IMR-90 (cell line): Measurements from ENCODE around the gene ESRP2. TPM values are rescaled to one million over a fixed set of nuclear protein-coding genes. Genes with fewer than 3 reads are reported as not detected.

Experiments used
- ATAC-seq: fragments of 200-7000 bp; cut with Tn5 transposase; 2 replicates; pipeline ENCODE4 v1.9.1; 2020; ENCODE audit warnings: low read depth, mild to moderate bottlenecking, moderate library complexity
- BruUV-seq: library from RNA; stranded (reverse); fragments of 400-500 nt; replicated peaks from 2 replicates; lab custom pipeline; 2021; lab: Mats Ljungman, UMichigan
- CTCF ChIA-PET: fragments of 300-600 bp; formaldehyde crosslinking; extraction: SDS; loops from one replicate; lab custom pipeline; 2021; ENCODE audit warnings: antibody characterized with exemption; lab: Yijun Ruan, JAX
- POLR2A ChIA-PET: fragments of 300-600 bp; sonication (Branson Sonifier 250); formaldehyde crosslinking; loops from one replicate; lab custom pipeline; 2022; ENCODE audit warnings: antibody characterized with exemption; ENCODE audit not compliant: unreplicated experiment; lab: Charles Lee
- DNase-seq: peaks from one replicate; pipeline ENCODE4 v3.0.0; 2013
- H2AFZ ChIP-seq: replicated peaks from 2 replicates; pipeline ENCODE3; 2013; ENCODE audit warnings: low read length, mild to moderate bottlenecking; ENCODE audit not compliant: poor library complexity
- H2AK5ac ChIP-seq: 2 replicates; pipeline ENCODE4 v1.6.1; 2013; ENCODE audit warnings: low read depth, low read length, inconsistent platforms
- H2AK9ac ChIP-seq: replicated peaks from 2 replicates; pipeline ENCODE3; 2013; ENCODE audit warnings: mild to moderate bottlenecking, low read depth, low read length, moderate library complexity; ENCODE audit not compliant: poor library complexity
- H2BK120ac ChIP-seq: 2 replicates; pipeline ENCODE4 v1.6.1; 2013; ENCODE audit warnings: low read depth, low read length, inconsistent platforms
- H2BK15ac ChIP-seq: 3 replicates; pipeline ENCODE4 v1.6.1; 2013; ENCODE audit warnings: low read depth, low read length, inconsistent platforms
- H2BK20ac ChIP-seq: 2 replicates; pipeline ENCODE4 v1.6.1; 2013; ENCODE audit warnings: low read depth, mild to moderate bottlenecking, inconsistent platforms, low read length, moderate library complexity
- H2BK5ac ChIP-seq: 2 replicates; pipeline ENCODE4 v1.6.1; 2013; ENCODE audit warnings: mild to moderate bottlenecking, low read depth, low read length, inconsistent platforms; ENCODE audit not compliant: poor library complexity, severe bottlenecking
- H3K14ac ChIP-seq: replicated peaks from 2 replicates; pipeline ENCODE4 v1.6.1; 2013; ENCODE audit warnings: low read depth, low read length, inconsistent platforms
- H3K18ac ChIP-seq: 2 replicates; pipeline ENCODE4 v1.6.1; 2013; ENCODE audit warnings: low read depth, low read length, control low read depth
- H3K23ac ChIP-seq: 2 replicates; pipeline ENCODE4 v1.6.1; 2013; ENCODE audit warnings: low read depth, low read length, inconsistent platforms
- H3K27ac ChIP-seq: 2 replicates; pipeline ENCODE4 v1.5.1; 2013; ENCODE audit warnings: mild to moderate bottlenecking, control low read depth, low read length; ENCODE audit not compliant: insufficient read depth
- H3K27me3 ChIP-seq: 2 replicates; pipeline ENCODE4 v1.6.1; 2013; ENCODE audit warnings: low read length; ENCODE audit not compliant: control insufficient read depth, insufficient read depth
- H3K36me3 ChIP-seq: 2 replicates; pipeline ENCODE4 v1.6.1; 2013; ENCODE audit warnings: low read length, mixed read lengths; ENCODE audit not compliant: control insufficient read depth, insufficient read depth
- H3K4ac ChIP-seq: 2 replicates; pipeline ENCODE4 v1.6.1; 2013; ENCODE audit warnings: low read depth, low read length, inconsistent platforms
- H3K4me1 ChIP-seq: 2 replicates; pipeline ENCODE4 v1.6.1; 2013; ENCODE audit warnings: low read length, mixed read lengths; ENCODE audit not compliant: control insufficient read depth, insufficient read depth
- H3K4me2 ChIP-seq: 2 replicates; pipeline ENCODE4 v1.6.1; 2013; ENCODE audit warnings: low read depth, mild to moderate bottlenecking, control low read depth, low read length, moderate library complexity
- H3K4me3 ChIP-seq: 2 replicates; pipeline ENCODE4 v1.5.1; 2013; ENCODE audit warnings: low read depth, mild to moderate bottlenecking, control low read depth, low read length, moderate library complexity; ENCODE audit not compliant: insufficient read depth
- H3K56ac ChIP-seq: 2 replicates; pipeline ENCODE4 v1.6.1; 2013; ENCODE audit warnings: low read length, inconsistent platforms; ENCODE audit not compliant: insufficient read depth; ENCODE audit errors: extremely low read depth
- H3K79me1 ChIP-seq, 2 experiments: 2 replicates each; pipeline ENCODE4 v1.6.1; 2013; ENCODE audit warnings: low read length in 2 of 2, inconsistent platforms in 1 of 2, low read depth in 1 of 2
- H3K9ac ChIP-seq: 2 replicates; pipeline ENCODE4 v1.6.1; 2013; ENCODE audit warnings: low read depth, low read length, control low read depth
- H3K9me1 ChIP-seq: 2 replicates; pipeline ENCODE4 v1.6.1; 2013; ENCODE audit warnings: low read length, inconsistent platforms; ENCODE audit not compliant: insufficient read depth
- H3K9me3 ChIP-seq: 2 replicates; pipeline ENCODE4 v1.6.1; 2013; ENCODE audit warnings: low read length; ENCODE audit not compliant: control insufficient read depth, insufficient read depth
- H4K20me1 ChIP-seq: 2 replicates; pipeline ENCODE4 v1.6.1; 2013; ENCODE audit warnings: low read length, inconsistent platforms; ENCODE audit not compliant: insufficient read depth
- H4K5ac ChIP-seq: 2 replicates; pipeline ENCODE4 v1.6.1; 2013; ENCODE audit warnings: mild to moderate bottlenecking, low read depth, low read length, control low read depth
- H4K8ac ChIP-seq, 2 experiments: 2 replicates each; pipeline ENCODE4 v1.6.1; 2013; ENCODE audit warnings: low read depth in 2 of 2, low read length in 2 of 2, control low read depth in 1 of 2, inconsistent platforms in 1 of 2
- H4K91ac ChIP-seq: 2 replicates; pipeline ENCODE4 v1.6.1; 2013; ENCODE audit warnings: low read depth, low read length, inconsistent platforms; ENCODE audit not compliant: insufficient read depth
- CEBPB ChIP-seq: IDR thresholded peaks from 2 replicates; pipeline ENCODE4 v1.6.1; 2012; ENCODE audit warnings: low read depth, low read length, improper control_type of control experiment
- CHD1 ChIP-seq: IDR thresholded peaks from 2 replicates; pipeline ENCODE4 v1.6.1; 2012; ENCODE audit warnings: low read depth, low read length, improper control_type of control experiment
- CTCF ChIP-seq: conservative IDR thresholded peaks from 2 replicates; pipeline ENCODE4 v1.5.1; 2012; ENCODE audit warnings: mild to moderate bottlenecking, low read depth, low read length, improper control_type of control experiment
- ELK1 ChIP-seq: fragments of 150-350 bp; IDR thresholded peaks from 2 replicates; pipeline ENCODE4 v1.6.1; 2016; ENCODE audit warnings: low read depth, mild to moderate bottlenecking, low read length, moderate library complexity, borderline replicate concordance
- MAFK ChIP-seq: IDR thresholded peaks from 2 replicates; pipeline ENCODE4 v1.6.1; 2012; ENCODE audit warnings: low read depth, low read length, improper control_type of control experiment
- MXI1 ChIP-seq: IDR thresholded peaks from 2 replicates; pipeline ENCODE4 v1.6.1; 2012; ENCODE audit warnings: low read depth, mild to moderate bottlenecking, low read length, moderate library complexity, borderline replicate concordance
- POLR2A ChIP-seq: IDR thresholded peaks from 2 replicates; pipeline ENCODE4 v1.6.1; 2012; ENCODE audit warnings: mild to moderate bottlenecking, low read depth, low read length
- RCOR1 ChIP-seq: IDR thresholded peaks from 2 replicates; pipeline ENCODE4 v1.6.1; 2012; ENCODE audit warnings: mild to moderate bottlenecking, low read length, improper control_type of control experiment; ENCODE audit not compliant: insufficient replicate concordance
- RFX5 ChIP-seq: IDR thresholded peaks from 2 replicates; pipeline ENCODE4 v1.8.0; 2012; ENCODE audit warnings: low read depth, mild to moderate bottlenecking, low read length, moderate library complexity
- SMC3 ChIP-seq: fragments of 150-350 bp; IDR thresholded peaks from 2 replicates; pipeline ENCODE4 v1.6.1; 2016; ENCODE audit warnings: low read depth, mild to moderate bottlenecking, antibody characterized with exemption, low read length, moderate library complexity
- WGBS, 2 experiments: methylation state at CpG; one replicate each; pipeline versions ENCODE4 v1.1.5 to v1.1.7; 2013; ENCODE audit warnings: missing lambda C conversion rate in 2 of 2; ENCODE audit not compliant: insufficient read length in 1 of 2; ENCODE audit errors: extremely low coverage in 2 of 2; 5-methylcytosine and 5-hydroxymethylcytosine counted together
- dilution Hi-C: fragments of 300-500 bp; cut with HindIII; formaldehyde crosslinking; loops from one replicate; pipeline ENCODE4 v1.14.3; 2018; ENCODE audit warnings: low sequenced_read_pairs; ENCODE audit not compliant: unreplicated experiment
- in situ Hi-C: fragments of 300-500 bp; cut with MboI; formaldehyde crosslinking; loops from 3 replicates; pipeline ENCODE4 v1.14.3; 2019; ENCODE audit warnings: low sequenced_read_pairs, inconsistent platforms, mixed read lengths
- intact Hi-C: fragments of 100-400 bp; cut with micrococcal nuclease; formaldehyde crosslinking; loops from 2 replicates; pipeline ENCODE4 v1.10.0; 2022
- polyA plus RNA-seq, 3 experiments: library from polyadenylated mRNA; depleted of rRNA; stranded (reverse); fragments of >200 nt; gene quantifications; 2 replicates each; pipeline ENCODE4 v1.2.3, GENCODE V29; 2012; ENCODE audit warnings: low replicate concordance in 1 of 3
- total RNA-seq: library from RNA; depleted of rRNA; stranded (reverse); fragments of >200 nt; gene quantifications from 2 replicates; pipeline ENCODE4 v1.2.3, GENCODE V29; 2012

The ESRP2 gene
- total and polyA plus RNA-seq, 2 of the 4 experiments (the other 2 are of a cell fraction): 0.07 TPM; not detected in 1

GRCh38 chr16:68187505-68187904, 48.4 kb downstream of the ESRP2 start:
- WGBS, 2 experiments: 100% methylated on average over 2 of the region's 2 CpGs; no CpG with 5 or more reads in 1 of the 2 experiments
- Histone ChIP-seq H2BK15ac (no peak overlapping the region), H3K23ac (no peak overlapping the region), H3K9ac (no peak overlapping the region), H3K9me1 (0 out of 2 replicates have a peak, but pooled peaks cover 4% of the 10 kb centered on the region), H3K4me2 (no peak overlapping the region), H2AFZ (no peak overlapping the region), H3K56ac (no peak overlapping the region), H3K14ac (no peak overlapping the region), H3K4ac (no peak overlapping the region), H3K79me1 (peaks cover 0 to 1% of the 10 kb centered on the region in 2 experiments; a peak in 1 of 4 replicates), H3K27ac (no peak overlapping the region), H4K91ac (no peak overlapping the region), H3K27me3 (no peaks in the 10 kb centered on the region), H4K20me1 (no peaks in the 10 kb centered on the region), H4K5ac (no peak overlapping the region), H3K4me3 (no peak overlapping the region), H2AK9ac (no peak overlapping the region), H3K18ac (no peak overlapping the region), H3K9me3 (no peaks in the 10 kb centered on the region), H3K36me3 (peaks cover 24% of the 10 kb centered on the region), H3K4me1 (no peaks in the 10 kb centered on the region), H2BK20ac (no peak overlapping the region), H2BK120ac (no peak overlapping the region), H2AK5ac (no peak overlapping the region), H4K8ac (no peak overlapping the region), H2BK5ac (no peak overlapping the region)
- ATAC-seq (no peak), DNase-seq (no peak)
- intact Hi-C loops (no loop called here), dilution Hi-C loops (no loop called here), in situ Hi-C loops (no loop called here)
- TF ChIP-seq MXI1: no peak
- no peak for TF ChIP-seq CTCF
- no peak for TF ChIP-seq RCOR1
- no peak for TF ChIP-seq CEBPB
- TF ChIP-seq POLR2A: no peak
- no peak for TF ChIP-seq CHD1
- TF ChIP-seq ELK1: no peak
- TF ChIP-seq MAFK: no peak
- no peak for TF ChIP-seq RFX5
- TF ChIP-seq SMC3: no peak
- no TSS peak for BruUV-seq
- ChIA-PET CTCF (no interaction called here), POLR2A (interaction anchor here (0.6 kb wide), 1 partner anchor 13 kb away, joined by 4 read pairs; no protein-coding TSS in a partner anchor)
